Activated naive CD8-positive, alpha-beta T cell treated with anti-CD3 and anti-CD28 coated beads, Interleukin-2, amount 50 U/mL, for 24 hours (primary cell): ENCODE data around the gene NPIPA2.
"Not testable (repeated sequence)": the region's sequence is repeated elsewhere in the genome, so short reads cannot be mapped to it uniquely, and the experiment has no call there.

Experiments used
- ATAC-seq: fragments of 150-1000 bp; cut with Tn5 transposase; one replicate; pipeline ENCODE4 v1.10.0; 2021
- DNase-seq: peaks from one replicate; pipeline ENCODE4 v3.0.0; 2021
- H3K27ac Mint-ChIP-seq: one replicate; pipeline ENCODE4 v1.8.0; 2021; ENCODE audit warnings: mild to moderate bottlenecking, mixed read lengths
- H3K27me3 Mint-ChIP-seq: one replicate; pipeline ENCODE4 v1.8.0; 2021; ENCODE audit warnings: mixed read lengths
- H3K36me3 Mint-ChIP-seq: one replicate; pipeline ENCODE4 v1.8.0; 2021; ENCODE audit warnings: low read depth, mixed read lengths
- H3K4me1 Mint-ChIP-seq: one replicate; pipeline ENCODE4 v1.8.0; 2021; ENCODE audit warnings: mixed read lengths
- H3K4me3 Mint-ChIP-seq: one replicate; pipeline ENCODE4 v1.8.0; 2021; ENCODE audit warnings: mild to moderate bottlenecking, moderate library complexity, mixed read lengths
- H3K9me3 Mint-ChIP-seq: one replicate; pipeline ENCODE4 v1.8.0; 2021; ENCODE audit warnings: mixed read lengths

NPIPA2 gene

DNA sequence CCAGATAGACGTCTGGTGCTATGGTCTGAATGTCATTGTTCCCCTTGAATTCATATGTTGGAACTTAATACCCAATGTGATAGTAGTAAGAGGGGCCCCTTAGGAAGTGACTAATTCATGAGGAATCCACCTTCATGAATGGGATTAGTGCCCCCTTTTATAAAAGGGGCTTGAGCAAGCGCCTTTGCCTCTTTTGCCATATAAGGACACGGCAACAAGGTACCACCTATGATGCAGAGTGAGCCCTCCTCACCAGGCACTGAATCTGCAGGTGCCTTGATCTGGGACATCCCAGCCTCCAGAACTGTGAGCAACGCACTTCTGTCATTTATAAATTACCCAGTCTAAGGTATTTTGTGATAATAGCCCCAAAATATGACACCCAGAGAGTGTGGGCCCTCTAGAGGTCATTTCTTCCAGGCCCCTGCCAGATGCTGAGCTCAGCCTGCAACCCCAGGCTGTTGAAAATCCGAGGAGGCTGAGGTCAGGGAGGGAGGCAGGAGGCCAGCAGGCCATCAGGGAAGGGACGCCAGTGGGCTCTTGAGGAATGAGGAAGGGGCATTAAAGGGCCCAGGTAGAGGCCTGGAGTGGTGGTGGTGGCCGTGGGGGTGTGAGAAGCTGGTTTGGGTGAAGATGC, 48.1 kb downstream of the NPIPA2 start:
- H3K27ac Mint-ChIP-seq, H3K27me3 Mint-ChIP-seq, H3K36me3 Mint-ChIP-seq, ATAC-seq, H3K4me3 Mint-ChIP-seq, DNase-seq, H3K9me3 Mint-ChIP-seq, H3K4me1 Mint-ChIP-seq: not testable (repeated sequence)

DNA sequence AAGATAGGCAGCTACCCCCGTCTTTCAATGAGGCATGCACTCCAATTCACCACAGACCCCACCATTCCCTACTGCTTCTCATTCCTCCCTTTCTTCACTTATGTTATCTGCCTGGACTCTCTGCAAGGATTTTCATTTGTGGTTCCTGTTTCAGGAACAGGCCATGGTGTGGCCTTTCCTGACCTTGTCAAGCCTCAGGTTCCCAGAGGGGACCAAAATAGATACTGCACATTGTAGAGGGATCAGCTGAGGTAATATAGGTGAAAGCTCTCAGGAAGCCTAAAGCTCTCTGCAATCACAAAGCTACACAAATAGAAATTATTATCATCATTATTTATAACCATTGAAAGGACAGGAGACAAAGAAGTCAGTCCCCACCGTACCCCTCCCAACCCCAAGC, 50.6 kb downstream of the NPIPA2 start:
- not testable (repeated sequence) for H3K4me3 Mint-ChIP-seq, H3K27ac Mint-ChIP-seq, H3K4me1 Mint-ChIP-seq, ATAC-seq, H3K9me3 Mint-ChIP-seq, H3K27me3 Mint-ChIP-seq, H3K36me3 Mint-ChIP-seq, DNase-seq

GRCh38 chr16:14797558-14797957, 55.2 kb downstream of the NPIPA2 start:
- H3K27me3 Mint-ChIP-seq, ATAC-seq: not testable (repeated sequence)

GRCh38 chr16:14803577-14803976, 61.2 kb downstream of the NPIPA2 start:
- not testable (repeated sequence) for H3K36me3 Mint-ChIP-seq, H3K27ac Mint-ChIP-seq, DNase-seq, H3K27me3 Mint-ChIP-seq, H3K4me3 Mint-ChIP-seq, H3K4me1 Mint-ChIP-seq, ATAC-seq, H3K9me3 Mint-ChIP-seq

More at GRCh38 chr16:14797558-14797957, 55.2 kb downstream of the NPIPA2 start:
- H3K4me1 Mint-ChIP-seq, H3K4me3 Mint-ChIP-seq, H3K36me3 Mint-ChIP-seq, H3K27ac Mint-ChIP-seq, DNase-seq, H3K9me3 Mint-ChIP-seq: not testable (repeated sequence)

DNA sequence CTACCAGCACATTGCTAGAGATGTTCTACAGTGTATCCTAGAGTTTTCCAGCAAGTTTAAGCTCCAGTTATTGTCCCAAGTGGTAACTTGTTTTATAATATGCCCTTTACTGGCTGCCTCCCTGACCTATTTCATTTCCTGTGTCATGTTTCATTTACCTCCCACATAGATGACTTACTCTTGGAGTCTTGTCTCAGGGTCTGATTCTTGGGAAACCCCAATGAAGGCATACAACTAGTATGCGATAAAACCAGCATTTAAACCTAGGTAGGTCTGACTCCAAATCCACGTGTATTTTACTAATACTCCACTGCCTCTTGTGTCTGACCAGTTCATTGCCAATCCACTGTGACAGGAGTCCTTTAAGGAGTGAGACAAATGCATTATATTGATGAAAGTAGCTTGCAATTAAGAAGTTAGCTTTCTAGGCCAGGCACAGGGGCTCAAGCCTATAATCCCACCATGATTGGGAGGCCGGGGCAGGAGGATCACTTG, 64.9 kb downstream of the NPIPA2 start:
- H3K27ac Mint-ChIP-seq, H3K27me3 Mint-ChIP-seq, H3K9me3 Mint-ChIP-seq, H3K4me1 Mint-ChIP-seq, H3K36me3 Mint-ChIP-seq, H3K4me3 Mint-ChIP-seq, DNase-seq: not testable (repeated sequence)
- ATAC-seq, result peak; percentile 66

GRCh38 chr16:14813890-14814289, 71.6 kb downstream of the NPIPA2 start:
- not testable (repeated sequence) for H3K27me3 Mint-ChIP-seq, DNase-seq, ATAC-seq, H3K36me3 Mint-ChIP-seq, H3K4me1 Mint-ChIP-seq, H3K27ac Mint-ChIP-seq, H3K9me3 Mint-ChIP-seq, H3K4me3 Mint-ChIP-seq
